ENCODE data around the gene MKNK2. TPM values are rescaled to one million over a fixed set of nuclear protein-coding genes. Genes with fewer than 3 reads are reported as not detected.
A peak's percentile ranks its signal among the peaks of the same experiment; 100 is the strongest.

Gene MKNK2
- total and polyA plus RNA-seq, 2 donors (not counting 1 experiment from before 2014, with no cell fraction given), result 440 to 777 TPM

DNA sequence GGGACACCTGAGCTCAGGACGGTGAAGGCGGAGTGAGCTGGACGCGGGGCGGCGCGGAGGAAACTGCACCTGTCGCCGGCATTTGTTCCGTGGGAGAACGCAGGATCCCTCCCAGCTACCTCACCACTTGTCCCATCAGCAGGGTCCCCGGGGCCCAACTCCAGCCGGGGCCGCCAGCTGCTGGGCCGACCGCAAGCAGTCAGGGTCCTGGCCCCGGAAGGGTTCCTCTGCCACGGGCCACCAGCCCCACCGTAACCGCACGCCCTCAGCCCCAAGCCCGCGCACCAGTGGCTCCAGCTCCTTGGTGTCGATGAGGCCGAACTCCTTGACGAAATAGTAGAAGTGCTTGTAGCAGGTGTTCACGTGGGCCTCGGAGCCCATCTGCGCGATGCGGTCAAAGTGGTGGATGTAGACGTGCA is 25.5 kb upstream of the MKNK2 start:
- Histone ChIP-seq H2AFZ (ENCODE audit: insufficient read depth, low read depth, low read length, poor library complexity, severe bottlenecking) (no peak overlapping the region), H3K4me1 (ENCODE audit: control insufficient read depth in 2 of 2, insufficient read depth in 2 of 2, low read length in 2 of 2) (peaks cover 49 to 71% of the 10 kb centered on the region in 2 donors), H3K4me2 (replicated peaks; ENCODE audit: low read depth, low read length, poor library complexity, severe bottlenecking) (no peak overlapping the region), H3K9me3 (ENCODE audit: control extremely low read depth in 1 of 3, control insufficient read depth in 2 of 3, insufficient read depth in 1 of 3, low read length in 2 of 3) (no peaks in the 10 kb centered on the region), H3K4me3 (ENCODE audit: control extremely low read depth in 1 of 5, extremely low read depth in 1 of 5, insufficient read depth in 1 of 5, low read depth in 2 of 5, low read length in 4 of 5) (no peak overlapping the region), H3K36me3 (replicated peaks in 1 of 2; ENCODE audit: control extremely low read depth in 1 of 2, control insufficient read depth in 1 of 2, extremely low read depth in 1 of 2, insufficient read depth in 2 of 2, low read length in 1 of 2) (peaks cover 0 to 79% of the 10 kb centered on the region in 2 experiments), H3K79me2 (ENCODE audit: control insufficient read depth, insufficient read depth, low read length) (peaks cover 94% of the 10 kb centered on the region), H3K27me3 (replicated peaks in 1 of 4; ENCODE audit: control extremely low read depth in 1 of 4, control insufficient read depth in 3 of 4, insufficient read depth in 4 of 4, low read length in 3 of 4) (no peaks in the 10 kb centered on the region), H4K20me1 (ENCODE audit: control insufficient read depth, insufficient read depth, low read length, poor library complexity, severe bottlenecking) (peaks cover 66% of the 10 kb centered on the region), H3K9ac (ENCODE audit: low read length) (no peak overlapping the region), H3K27ac (ENCODE audit: low read length in 2 of 2) (no peak overlapping the region)
- POLR2A ChIA-PET, result interaction anchor here (0.5 to 1.1 kb wide), 7 partner anchors 9 to 37 kb away, joined by 3 to 8 read pairs (median 4); no protein-coding TSS in a partner anchor
- CTCF ChIA-PET, result interaction anchor here (0.6 to 4.0 kb wide), 4 partner anchors 8 to 24 kb away, joined by 3 to 17 read pairs (median 4); no protein-coding TSS in a partner anchor
- peak; percentile 63 for DNase-seq
- peak overlapping the region; percentile 47 for H3K4me3 Mint-ChIP-seq
- no peak for ATAC-seq (ENCODE audit: low read depth)
- 78% methylated on average over 24 of the region's 32 CpGs for WGBS (ENCODE audit: insufficient coverage)
- no peaks in the 10 kb centered on the region for H3K9me3 Mint-ChIP-seq (ENCODE audit: insufficient read depth)
- H3K27me3 Mint-ChIP-seq, result no peaks in the 10 kb centered on the region
- peak overlapping the region; percentile 75 for H3K27ac Mint-ChIP-seq
- H3K4me1 Mint-ChIP-seq, result peaks cover 72% of the 10 kb centered on the region
- intact Hi-C loops (cut with micrococcal nuclease), result no loop called here
- no peak for TF ChIP-seq EZH2 (IDR thresholded peaks at IDR 0.05; ENCODE audit: borderline replicate concordance, insufficient read depth, low read depth, low read length, poor library complexity, severe bottlenecking)
- TF ChIP-seq, protein P1, sequence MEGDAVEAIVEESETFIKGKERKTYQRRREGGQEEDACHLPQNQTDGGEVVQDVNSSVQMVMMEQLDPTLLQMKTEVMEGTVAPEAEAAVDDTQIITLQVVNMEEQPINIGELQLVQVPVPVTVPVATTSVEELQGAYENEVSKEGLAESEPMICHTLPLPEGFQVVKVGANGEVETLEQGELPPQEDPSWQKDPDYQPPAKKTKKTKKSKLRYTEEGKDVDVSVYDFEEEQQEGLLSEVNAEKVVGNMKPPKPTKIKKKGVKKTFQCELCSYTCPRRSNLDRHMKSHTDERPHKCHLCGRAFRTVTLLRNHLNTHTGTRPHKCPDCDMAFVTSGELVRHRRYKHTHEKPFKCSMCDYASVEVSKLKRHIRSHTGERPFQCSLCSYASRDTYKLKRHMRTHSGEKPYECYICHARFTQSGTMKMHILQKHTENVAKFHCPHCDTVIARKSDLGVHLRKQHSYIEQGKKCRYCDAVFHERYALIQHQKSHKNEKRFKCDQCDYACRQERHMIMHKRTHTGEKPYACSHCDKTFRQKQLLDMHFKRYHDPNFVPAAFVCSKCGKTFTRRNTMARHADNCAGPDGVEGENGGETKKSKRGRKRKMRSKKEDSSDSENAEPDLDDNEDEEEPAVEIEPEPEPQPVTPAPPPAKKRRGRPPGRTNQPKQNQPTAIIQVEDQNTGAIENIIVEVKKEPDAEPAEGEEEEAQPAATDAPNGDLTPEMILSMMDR (IDR thresholded peaks at IDR 0.05), result no peak

DNA sequence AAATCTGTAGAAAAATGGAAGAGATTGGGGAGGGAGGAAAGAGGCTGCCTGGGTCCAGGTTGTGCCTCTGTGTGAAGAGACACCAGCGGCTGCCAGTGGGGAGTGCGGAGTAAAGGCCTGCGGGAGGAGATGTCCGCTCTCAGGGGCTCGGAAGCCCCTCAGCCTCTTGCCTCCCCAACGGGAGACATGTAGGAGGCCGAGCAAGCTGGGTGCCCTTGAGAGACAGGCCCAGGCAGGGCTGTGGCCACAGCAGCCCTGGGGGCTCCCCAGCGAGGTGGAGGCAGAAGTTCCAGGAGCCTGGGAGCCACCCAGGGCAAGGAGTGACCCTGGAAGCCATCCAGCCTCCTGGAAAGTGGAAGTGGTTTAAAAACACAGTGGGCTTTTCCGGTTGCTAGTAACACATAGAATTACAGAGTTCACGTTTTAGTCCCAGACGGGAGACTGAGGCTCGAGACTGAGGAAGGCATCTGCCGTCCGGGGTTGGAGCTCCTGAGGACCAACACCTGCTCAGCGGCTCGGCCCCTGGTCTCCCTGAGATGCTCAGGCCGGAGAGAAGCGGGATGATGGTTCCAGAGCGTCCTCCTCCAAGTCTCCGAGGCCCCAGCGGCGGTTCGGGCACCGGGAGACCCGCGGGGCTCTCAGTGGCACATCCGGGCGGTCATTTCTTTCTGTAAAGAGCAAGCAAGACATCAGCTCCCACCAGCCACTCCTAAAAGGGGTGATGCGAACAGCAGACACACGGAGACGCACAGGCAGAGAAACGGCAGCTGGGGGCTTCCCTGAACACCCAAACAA is 21.9 kb upstream of the MKNK2 start:
- TF ChIP-seq, protein P1 (IDR thresholded peaks at IDR 0.05), result no peak
- TF ChIP-seq EZH2 (IDR thresholded peaks at IDR 0.05; ENCODE audit: borderline replicate concordance, insufficient read depth, low read depth, low read length, poor library complexity, severe bottlenecking), result no peak
- no peaks in the 10 kb centered on the region for H3K9me3 ChIP-seq (ENCODE audit: control extremely low read depth in 1 of 3, control insufficient read depth in 2 of 3, insufficient read depth in 1 of 3, low read length in 2 of 3)
- peaks cover 0 to 59% of the 10 kb centered on the region in 2 experiments for H3K36me3 ChIP-seq (replicated peaks in 1 of 2; ENCODE audit: control extremely low read depth in 1 of 2, control insufficient read depth in 1 of 2, extremely low read depth in 1 of 2, insufficient read depth in 2 of 2, low read length in 1 of 2)
- no peak overlapping the region for H2AFZ ChIP-seq (ENCODE audit: insufficient read depth, low read depth, low read length, poor library complexity, severe bottlenecking)
- H3K9me3 Mint-ChIP-seq (ENCODE audit: insufficient read depth), result no peaks in the 10 kb centered on the region
- H3K4me2 ChIP-seq (replicated peaks; ENCODE audit: low read depth, low read length, poor library complexity, severe bottlenecking), result peak overlapping the region; percentile 18
- no peaks in the 10 kb centered on the region for H3K27me3 Mint-ChIP-seq
- ChIA-PET CTCF (interaction anchor here (1.2 to 10.5 kb wide), 5 partner anchors 10 to 21 kb away, joined by 3 to 96 read pairs (median 5); partner anchors contain the start of gene MOB3A), POLR2A (interaction anchor here (0.7 to 1.8 kb wide), 7 partner anchors 11 to 73 kb away, joined by 4 to 13 read pairs (median 4); no protein-coding TSS in a partner anchor)
- peaks cover 49% of the 10 kb centered on the region for H4K20me1 ChIP-seq (ENCODE audit: control insufficient read depth, insufficient read depth, low read length, poor library complexity, severe bottlenecking)
- H3K4me3 ChIP-seq (ENCODE audit: control extremely low read depth in 1 of 5, extremely low read depth in 1 of 5, insufficient read depth in 1 of 5, low read depth in 2 of 5, low read length in 4 of 5), result no peak overlapping the region
- DNase-seq (no peak), ATAC-seq (ENCODE audit: low read depth) (no peak)
- no peak overlapping the region for H3K9ac ChIP-seq (ENCODE audit: low read length)
- no peaks in the 10 kb centered on the region for H3K27me3 ChIP-seq (replicated peaks in 1 of 4; ENCODE audit: control extremely low read depth in 1 of 4, control insufficient read depth in 3 of 4, insufficient read depth in 4 of 4, low read length in 3 of 4)
- 97% methylated on average over 30 of the region's 32 CpGs for WGBS (ENCODE audit: insufficient coverage)
- H3K27ac Mint-ChIP-seq, result peak overlapping the region; percentile 90
- peaks cover 77% of the 10 kb centered on the region for H3K79me2 ChIP-seq (ENCODE audit: control insufficient read depth, insufficient read depth, low read length)
- peaks cover 61% of the 10 kb centered on the region for H3K4me1 Mint-ChIP-seq
- H3K27ac ChIP-seq (ENCODE audit: low read length in 2 of 2), result peak overlapping the region; percentile 74 to 79
- H3K4me3 Mint-ChIP-seq, result peak overlapping the region; percentile 52
- intact Hi-C loops (cut with micrococcal nuclease), result no loop called here
- H3K4me1 ChIP-seq (ENCODE audit: control insufficient read depth in 2 of 2, insufficient read depth in 2 of 2, low read length in 2 of 2), result peaks cover 33 to 63% of the 10 kb centered on the region in 2 donors

Data from B cell (primary cell).